Measurements from ENCODE around the gene TIMP3.

TIMP3 gene

DNA sequence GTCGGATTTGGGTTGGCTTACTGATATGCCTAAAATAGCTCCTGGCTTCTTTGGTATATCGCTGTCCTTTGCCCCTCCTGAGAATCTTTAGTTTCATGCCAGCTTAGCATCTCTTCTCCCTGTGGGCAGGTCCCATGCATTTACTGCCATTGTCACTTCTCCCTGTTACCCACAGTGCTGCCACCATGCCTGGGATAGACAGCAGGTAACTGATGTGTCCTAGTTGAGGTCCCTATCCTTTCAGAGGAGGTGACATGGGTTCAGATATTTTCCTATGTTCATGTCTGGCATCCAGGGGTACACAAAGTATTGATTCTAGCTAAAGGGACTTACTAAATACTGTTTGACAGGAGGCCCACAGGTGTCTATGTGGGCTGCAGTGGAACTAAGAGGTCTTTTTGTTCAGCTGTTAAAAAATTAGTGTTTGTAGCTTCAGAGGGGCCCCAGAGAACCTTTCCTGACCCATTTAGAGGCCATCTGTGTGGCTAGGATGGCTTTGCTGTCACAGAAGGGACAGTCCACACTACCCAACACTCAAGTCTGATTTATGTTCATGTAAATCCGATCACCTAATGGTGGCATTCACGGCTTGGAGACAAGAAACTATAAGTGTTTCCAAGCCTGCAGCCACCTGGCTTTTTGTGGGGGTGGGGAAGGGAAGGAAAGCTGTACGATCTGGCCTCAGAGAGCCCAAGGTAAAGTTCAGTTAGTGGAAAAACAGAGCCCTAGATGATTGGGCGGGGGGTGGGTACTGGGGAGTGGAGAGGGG, 8.5 kb downstream of the TIMP3 start:
- DNase-seq = no peak

DNA sequence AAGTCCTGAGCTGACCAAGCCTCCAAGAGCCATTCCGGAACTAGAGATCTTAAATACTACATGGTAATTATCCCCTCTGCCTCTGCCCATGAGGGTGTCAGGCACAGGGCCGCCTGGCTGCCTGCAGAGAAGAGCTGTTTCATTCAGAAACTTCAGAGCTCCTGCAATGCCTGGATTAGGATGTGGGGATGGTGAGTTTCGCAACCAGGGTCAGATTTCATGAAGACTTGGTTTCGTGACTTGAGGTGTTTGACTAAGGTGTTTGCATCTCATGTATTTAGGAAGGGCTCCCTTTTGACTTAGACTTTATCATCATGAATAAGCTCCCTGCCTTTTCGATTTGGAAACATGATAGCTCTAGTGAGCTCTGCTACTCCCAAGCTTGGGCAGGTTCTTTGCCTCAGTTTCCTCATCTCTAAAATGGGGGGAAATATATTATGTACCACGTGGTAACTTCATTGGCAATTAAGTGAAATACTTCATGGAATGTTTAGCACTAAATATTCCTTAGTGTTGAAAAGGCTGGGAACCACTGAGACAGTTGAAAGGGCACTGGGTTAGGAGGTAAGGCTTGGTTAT, 9.1 kb downstream of the TIMP3 start:
- no peak for DNase-seq

GRCh38 chr22:32811788-32812545, 10.5 kb downstream of the TIMP3 start:
- no peak for DNase-seq

DNA sequence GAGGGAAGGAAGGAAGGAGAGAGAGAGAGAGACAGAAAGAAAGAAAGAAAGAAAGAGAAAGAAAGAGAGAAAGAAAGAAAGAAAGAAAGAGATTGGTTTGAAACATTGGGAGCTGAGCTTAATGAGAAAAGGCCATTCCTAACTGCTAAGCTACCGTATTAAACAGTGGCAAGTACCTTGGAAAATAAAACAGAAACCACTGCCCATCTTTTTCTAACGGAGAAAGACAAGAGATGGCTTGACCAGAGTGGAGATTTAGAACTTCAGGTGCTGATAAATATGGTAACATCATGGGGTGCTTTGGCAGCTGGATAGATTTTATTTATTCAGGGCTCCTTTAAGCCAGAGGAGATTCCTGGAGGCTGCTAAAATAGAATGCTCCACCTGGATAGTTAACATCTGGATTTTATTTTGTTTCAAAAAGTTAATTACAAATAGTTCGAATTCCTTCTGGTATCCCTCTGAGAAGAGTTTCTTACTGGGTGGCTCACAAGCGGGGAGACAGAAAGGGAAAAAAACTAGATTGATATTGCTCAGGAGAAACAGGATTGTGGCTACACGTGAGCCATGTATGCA, 12.9 kb downstream of the TIMP3 start:
- DNase-seq = no peak

GRCh38 chr22:32815059-32815458, 13.6 kb downstream of the TIMP3 start:
- DNase-seq = no peak

DNA sequence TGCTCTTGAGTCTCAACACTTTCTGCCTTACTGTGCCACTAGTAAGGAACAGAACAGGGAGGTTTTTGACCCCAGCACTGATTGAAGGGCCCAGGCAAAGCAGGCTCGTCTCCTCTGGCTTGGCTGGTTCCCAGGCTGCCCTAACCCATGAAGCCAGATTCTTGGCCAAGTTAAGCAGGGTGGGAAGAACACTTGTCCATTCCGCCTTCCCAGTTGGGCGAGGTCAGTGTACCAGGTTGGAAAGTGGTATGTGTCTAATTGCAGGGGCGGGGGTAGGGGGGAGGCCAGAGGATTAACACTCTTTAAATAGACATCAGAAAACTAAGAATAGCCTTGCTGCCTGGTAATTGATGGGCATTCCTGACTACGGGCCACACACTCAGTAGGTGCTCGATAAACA, 14.4 kb downstream of the TIMP3 start:
- DNase-seq = no peak

DNA sequence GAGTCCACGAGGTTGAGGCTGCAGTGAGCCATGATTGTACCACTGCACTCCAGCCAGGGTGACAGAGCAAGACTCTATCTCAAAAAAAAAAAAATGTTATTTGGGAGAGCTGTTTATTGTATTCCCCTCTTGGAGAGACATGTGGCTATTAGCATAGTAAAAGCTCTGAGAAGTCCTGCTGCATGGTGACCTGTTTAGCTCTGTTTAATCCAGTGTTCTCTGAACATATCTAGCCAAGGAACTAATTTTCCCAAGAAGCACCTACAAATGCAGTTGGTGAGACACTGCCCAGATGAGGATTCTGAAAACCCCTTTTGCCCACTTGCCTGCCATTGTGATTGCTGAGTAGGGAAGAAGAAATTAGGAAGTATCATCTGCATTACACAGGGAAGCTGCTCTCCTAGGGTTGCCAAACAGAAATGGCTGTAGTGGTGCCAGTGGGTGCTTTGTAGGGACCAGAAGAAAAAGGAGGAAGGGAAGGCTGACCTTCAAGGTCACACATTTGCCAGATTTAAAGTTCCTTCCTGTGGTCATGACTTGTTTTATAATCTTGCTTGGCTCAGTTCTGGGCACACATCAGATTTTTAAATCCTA, 15.7 kb downstream of the TIMP3 start:
- DNase-seq = no peak

GRCh38 chr22:32818446-32819115, 17.1 kb downstream of the TIMP3 start:
- DNase-seq = no peak

DNA sequence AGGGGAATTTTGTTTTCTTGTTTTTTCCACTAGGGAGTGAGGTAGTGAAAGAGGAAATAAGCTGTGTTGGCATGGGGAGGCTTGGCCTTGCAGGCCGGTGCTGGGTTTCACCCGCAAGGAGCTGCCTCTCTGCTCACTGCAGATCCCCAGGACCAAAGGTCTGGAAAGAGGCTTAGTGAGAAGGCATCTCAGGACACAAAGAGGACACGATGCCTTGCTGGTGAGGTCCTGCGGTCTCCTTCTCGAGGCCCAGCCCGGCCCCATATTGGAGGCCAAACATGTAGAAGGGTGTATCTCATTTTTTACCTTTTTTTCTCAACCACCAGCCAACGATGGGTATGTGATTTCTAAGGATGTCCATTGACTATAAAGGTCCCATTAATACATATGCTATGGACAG, 17.6 kb downstream of the TIMP3 start:
- DNase-seq = no peak

GRCh38 chr22:32820131-32821119, 18.9 kb downstream of the TIMP3 start:
- no peak for DNase-seq

- DNase-seq = no peak
Observed at GRCh38 chr22:32822179-32822877, 20.8 kb downstream of the TIMP3 start.

- no peak for DNase-seq
Observed at GRCh38 chr22:32823024-32823730, 21.7 kb downstream of the TIMP3 start.

DNA sequence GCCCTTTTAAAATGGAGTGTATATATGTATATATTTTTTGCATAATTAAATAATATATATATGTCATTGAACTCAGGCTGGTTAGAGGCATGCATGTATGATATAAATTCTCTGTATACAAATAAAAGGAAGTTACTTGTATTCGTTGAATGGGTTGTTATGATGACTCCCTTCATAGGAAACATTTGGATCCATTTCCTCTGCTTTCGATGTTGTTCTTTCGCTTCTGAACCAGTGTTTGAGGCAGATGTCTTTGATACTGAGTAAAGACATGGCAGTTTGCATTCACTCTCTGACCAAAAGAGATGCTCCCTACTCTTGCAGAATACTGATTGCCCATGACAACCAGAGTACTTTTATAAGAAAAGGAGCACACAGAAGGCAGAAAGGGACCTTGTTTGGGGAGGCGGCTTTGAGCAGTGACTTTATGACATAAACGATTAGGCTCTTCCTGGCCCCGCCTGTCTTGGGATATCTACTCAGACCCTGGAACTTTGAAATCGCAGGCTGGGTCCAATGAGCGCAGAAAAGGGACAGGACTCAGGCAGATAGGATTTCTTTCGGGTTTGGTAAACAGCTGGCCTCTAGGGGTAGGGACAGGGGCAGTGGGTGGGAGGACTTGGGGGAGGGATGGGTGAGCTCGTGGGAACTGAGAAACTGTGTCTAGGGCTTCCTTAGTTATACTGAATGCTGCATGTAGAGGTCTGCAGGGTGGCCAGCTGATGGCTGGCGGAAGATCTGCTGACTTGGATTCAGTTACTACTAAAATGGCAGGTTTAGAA, 23.2 kb downstream of the TIMP3 start:
- no peak for DNase-seq

DNA sequence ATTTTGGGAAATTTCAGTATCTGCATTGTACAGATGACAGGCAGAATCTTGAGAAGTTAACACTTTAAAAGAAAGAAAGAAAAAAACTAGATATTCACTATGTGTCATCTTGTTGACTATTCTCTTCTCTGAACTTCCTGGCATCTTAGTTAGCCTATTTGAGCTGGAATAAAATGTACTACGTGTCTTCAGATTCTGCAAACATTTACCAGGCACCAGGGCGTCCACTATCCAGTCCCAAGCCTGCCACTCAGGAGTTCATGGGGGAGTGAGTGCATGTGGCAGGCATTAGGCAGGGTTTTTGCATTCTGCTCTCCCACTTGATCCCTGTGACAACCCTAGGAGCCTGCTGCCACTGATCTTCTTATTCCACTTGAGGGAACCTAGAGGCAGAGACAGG, 25.0 kb downstream of the TIMP3 start:
- DNase-seq = no peak

DNA sequence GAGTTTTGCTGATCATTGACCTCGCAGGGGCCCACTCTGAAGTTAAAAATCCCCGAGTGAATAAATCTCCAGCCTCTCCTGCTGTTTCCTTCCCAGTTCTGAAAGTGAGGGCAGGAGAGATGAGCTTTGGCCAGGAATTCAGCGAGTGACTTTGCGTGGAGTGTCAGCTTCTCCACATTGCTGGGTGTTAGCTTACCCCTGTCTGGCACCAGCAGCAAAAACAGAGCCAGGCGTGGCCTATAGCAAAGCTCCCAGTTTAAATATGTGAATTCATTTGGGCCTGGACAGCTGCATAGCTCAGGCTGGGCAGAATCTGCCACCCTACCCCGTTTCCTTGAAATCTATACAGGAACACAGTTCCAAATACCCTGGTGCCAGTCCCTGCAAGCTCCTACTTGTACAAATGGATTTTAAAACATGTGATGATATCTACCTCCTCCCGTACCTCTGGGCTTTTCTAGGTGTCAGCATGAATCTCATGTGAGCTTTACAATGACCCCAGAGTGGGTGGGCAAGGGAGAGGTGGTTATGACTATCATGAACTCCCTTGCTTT, 25.6 kb downstream of the TIMP3 start:
- no peak for DNase-seq

DNA sequence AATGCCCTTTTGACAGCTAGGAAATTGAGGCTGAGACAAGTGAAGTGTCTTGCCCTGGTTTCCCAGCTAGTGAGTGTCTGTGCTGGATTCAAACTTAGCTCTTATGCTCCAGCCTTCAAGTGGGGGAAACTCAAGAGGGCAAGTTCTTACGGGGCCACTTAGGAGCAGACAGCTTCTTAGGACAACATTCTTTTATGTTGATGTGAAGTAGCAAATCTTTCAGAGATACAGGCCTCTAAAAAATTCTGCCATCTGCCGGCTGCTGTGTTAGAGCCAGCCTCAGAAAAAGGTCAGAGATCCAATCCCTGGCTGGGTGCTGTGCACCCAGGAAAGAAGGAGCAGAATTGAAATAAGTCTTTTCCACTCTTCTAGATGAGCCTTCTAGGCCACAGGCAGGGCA, 26.6 kb downstream of the TIMP3 start:
- no peak for DNase-seq

DNA sequence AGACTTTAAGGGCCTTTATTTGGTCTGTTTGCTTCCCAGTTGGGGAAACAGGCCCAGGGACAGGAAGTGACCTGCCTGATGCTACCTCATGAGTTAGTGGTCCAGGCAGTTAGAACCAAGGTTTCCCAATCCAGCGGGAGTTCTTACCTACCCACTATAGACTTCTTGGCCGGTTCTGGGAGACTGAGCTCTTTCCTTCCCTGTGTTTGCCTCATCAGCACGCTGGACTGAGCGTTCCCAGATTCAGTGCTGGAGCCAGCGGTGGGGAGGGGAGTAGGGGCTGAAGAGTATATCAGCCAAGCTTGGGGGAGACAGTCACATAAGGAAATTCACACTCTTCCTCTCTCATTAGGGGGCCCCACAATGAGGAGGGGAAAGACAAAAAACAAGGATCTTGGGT, 27.1 kb downstream of the TIMP3 start:
- no peak for DNase-seq

DNA sequence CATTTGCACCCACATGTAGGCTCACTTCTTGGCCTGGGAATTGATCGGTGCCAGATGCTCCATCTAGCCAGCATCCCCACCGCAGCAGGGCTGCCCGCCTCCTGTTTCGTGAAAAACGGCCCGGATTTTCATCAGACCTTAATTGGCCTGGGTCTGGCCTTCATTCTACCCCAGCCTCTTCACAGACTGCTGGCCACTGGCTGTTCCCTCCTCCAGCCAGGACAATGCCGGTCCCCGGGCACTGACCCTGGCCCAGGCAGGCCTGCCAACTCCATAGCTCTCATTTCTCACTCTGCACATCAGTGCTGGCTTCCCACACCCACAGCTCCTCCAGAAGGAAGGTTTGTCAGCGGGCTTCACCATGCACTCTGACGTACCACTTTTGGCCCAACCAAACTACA, 27.9 kb downstream of the TIMP3 start:
- no peak for DNase-seq

DNA sequence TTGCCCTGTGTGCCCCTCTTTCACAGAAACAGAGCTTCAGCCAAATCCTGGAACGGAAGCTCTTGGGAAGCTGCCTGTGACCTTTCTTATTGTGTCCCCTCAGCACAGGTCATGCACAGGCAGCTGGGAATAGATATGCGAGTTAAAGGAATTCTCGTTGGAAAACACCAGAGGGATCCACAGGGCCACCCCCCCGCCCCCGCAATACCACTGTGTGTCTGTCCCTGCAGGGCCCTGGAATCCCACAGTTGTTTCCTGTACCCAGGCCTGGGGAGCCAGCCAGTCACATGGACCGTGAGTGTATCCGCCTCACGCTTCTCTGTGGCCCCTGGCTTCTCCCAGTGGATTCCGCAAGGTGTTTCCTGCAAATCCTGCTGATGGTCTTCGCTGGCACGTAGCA, 29.0 kb downstream of the TIMP3 start:
- DNase-seq = no peak

Data from NCI-H1930 (cell line).